HFF-Myc (cell line): ENCODE data around the gene MTPN.
A peak's percentile ranks its signal among the peaks of the same experiment; 100 is the strongest.

Source experiments
- DNase-seq: peaks from one replicate; pipeline ENCODE4 v3.0.0-alpha.2; 2011; ENCODE audit warnings: low read depth; ENCODE audit errors: extremely low read depth
- H3K4me3 ChIP-seq: replicated peaks from 2 replicates; pipeline ENCODE4 v1.5.1; 2011; ENCODE audit warnings: low read depth, mild to moderate bottlenecking, control low read depth, low read length
- CTCF ChIP-seq: IDR thresholded peaks from 2 replicates; pipeline ENCODE4 v1.5.1; 2012; ENCODE audit warnings: mild to moderate bottlenecking, low read depth, low read length, control low read depth; ENCODE audit errors: missing control alignments

Gene MTPN

GRCh38 chr7:135990258-135990657 is 13.1 kb upstream of the MTPN start:
- no peak for DNase-seq
- no peak overlapping the region for H3K4me3 ChIP-seq
- no peak for TF ChIP-seq CTCF

- H3K4me3 ChIP-seq: no peak overlapping the region
- no peak for DNase-seq
- no peak for TF ChIP-seq CTCF
Observed at GRCh38 chr7:135981958-135982646, 4.9 kb upstream of the MTPN start.

GRCh38 chr7:135980665-135981180 is 3.6 kb upstream of the MTPN start:
- no peak overlapping the region for H3K4me3 ChIP-seq
- peak; percentile 66 for DNase-seq
- TF ChIP-seq CTCF: no peak

GRCh38 chr7:135980012-135980551 is 2.9 kb upstream of the MTPN start:
- no peak for DNase-seq
- H3K4me3 ChIP-seq: no peak overlapping the region
- TF ChIP-seq CTCF: no peak

GRCh38 chr7:135979471-135980011 is 2.4 kb upstream of the MTPN start:
- no peak for TF ChIP-seq CTCF

GRCh38 chr7:135978624-135979023 is 1.5 kb upstream of the MTPN start:
- no peak overlapping the region for H3K4me3 ChIP-seq
- TF ChIP-seq CTCF: no peak
- no peak for DNase-seq

More at GRCh38 chr7:135979471-135980011, 2.4 kb upstream of the MTPN start:
- no peak overlapping the region for H3K4me3 ChIP-seq
- DNase-seq: no peak
